Body of pancreas (tissue), 4 donors: ENCODE results near the gene CBFB. TPM values are rescaled to one million over a fixed set of nuclear protein-coding genes. Genes with fewer than 3 reads are reported as not detected.

Experiments used
- ATAC-seq: fragments of 150-250 bp; one replicate; pipeline ENCODE4 v1.9.1; 2016
- DNase-seq, 4 donors: peaks; one replicate each; pipeline ENCODE4 v3.0.0-alpha.2; 2019
- H3K27ac ChIP-seq, 4 donors: fragments of 200-600 bp; sonication (generic); 1 replicate in 3 of 4; 2 replicates in 1 of 4; pipeline versions ENCODE4 v1.5.1 to v1.6.1; 2016 to 2019; ENCODE audit warnings: mild to moderate bottlenecking in 1 of 4, mixed read lengths in 1 of 4, moderate library complexity in 1 of 4
- H3K27me3 ChIP-seq, 2 donors: fragments of 200-600 bp; sonication (generic); one replicate each; pipeline ENCODE4 v1.6.0; 2016; ENCODE audit warnings: mild to moderate bottlenecking in 1 of 2
- H3K36me3 ChIP-seq, 2 donors: fragments of 200-600 bp; sonication (generic); replicated peaks in 1 of 2; 2 replicates each; pipeline ENCODE4 v1.5.1; 2016; ENCODE audit warnings: low read depth in 2 of 2; ENCODE audit not compliant: insufficient read depth in 1 of 2
- H3K4me1 ChIP-seq: fragments of 200-600 bp; sonication (generic); one replicate; pipeline ENCODE4 v1.6.0; 2016
- H3K4me3 ChIP-seq, 2 donors: fragments of 200-600 bp; sonication (generic); 1 replicate in 1 of 2; 2 replicates in 1 of 2; pipeline ENCODE4 v1.5.1; 2016 to 2019
- H3K9me3 ChIP-seq, 3 donors: fragments of 200-600 bp; sonication (generic); 1 replicate in 2 of 3; 2 replicates in 1 of 3; pipeline ENCODE4 v1.5.1; 2016
- CTCF ChIP-seq, 7 experiments: fragments of 450-650 bp in 4 of 7; fragments of 200-600 bp in 3 of 7; sonication (generic) in 3 of 7; IDR thresholded peaks; one replicate each; pipeline ENCODE4 v1.5.1; 2016 to 2019; ENCODE audit warnings: antibody characterized with exemption in 7 of 7
- POLR2A ChIP-seq, 3 donors: fragments of 450-650 bp; IDR thresholded peaks; one replicate each; pipeline ENCODE4 v1.6.1; 2016; ENCODE audit warnings: antibody characterized with exemption in 3 of 3, mild to moderate bottlenecking in 2 of 3
- WGBS, 2 donors: methylation state at CpG; one replicate each; pipeline ENCODE4 v1.1.5; 2017; 5-methylcytosine and 5-hydroxymethylcytosine counted together
- intact Hi-C: fragments of 100-400 bp; cut with DNase I; formaldehyde crosslinking; loops from one replicate; pipeline ENCODE4 v1.15.1; 2023
- total RNA-seq, 2 donors: library from RNA; depleted of rRNA; stranded (reverse); fragments of >200 nt; gene quantifications; one replicate each; pipeline ENCODE4 v1.1.0, GENCODE V29; 2016

Gene CBFB
- total RNA-seq, 2 donors from 2014 or later, result 28.0 to 41.9 TPM

- H3K9me3 ChIP-seq, result no peaks in the 10 kb centered on the region
- H3K36me3 ChIP-seq, result no peaks in the 10 kb centered on the region
- H3K4me1 ChIP-seq, result peaks cover 24% of the 10 kb centered on the region
- no peaks in the 10 kb centered on the region for H3K27me3 ChIP-seq
- TF ChIP-seq CTCF (IDR thresholded peaks at IDR 0.05), result no peak
- no peak for TF ChIP-seq POLR2A (IDR thresholded peaks at IDR 0.05)
- no peak for DNase-seq
- 66 to 68% methylated on average over 4 of the region's 4 CpGs for WGBS, 2 donors
- no peak overlapping the region for H3K27ac ChIP-seq
- ATAC-seq, result no peak
- no peak overlapping the region for H3K4me3 ChIP-seq
- intact Hi-C loops, result no loop called here
Measured at GRCh38 chr16:67111951-67112444, 83.0 kb downstream of the CBFB start.

GRCh38 chr16:67112591-67113399 is 83.8 kb downstream of the CBFB start:
- no peak overlapping the region for H3K27ac ChIP-seq
- DNase-seq (no peak), ATAC-seq (no peak)
- no peaks in the 10 kb centered on the region for H3K9me3 ChIP-seq
- intact Hi-C loops, result no loop called here
- no peak overlapping the region for H3K4me3 ChIP-seq
- H3K27me3 ChIP-seq, result no peaks in the 10 kb centered on the region
- H3K36me3 ChIP-seq, result no peaks in the 10 kb centered on the region
- TF ChIP-seq POLR2A (IDR thresholded peaks at IDR 0.05), result no peak
- no peak for TF ChIP-seq CTCF (IDR thresholded peaks at IDR 0.05)
- 69 to 70% methylated on average over 4 of the region's 4 CpGs for WGBS, 2 donors
- H3K4me1 ChIP-seq, result peaks cover 24% of the 10 kb centered on the region

- H3K9me3 ChIP-seq, result no peaks in the 10 kb centered on the region
- ATAC-seq (no peak), DNase-seq (no peak)
- peaks cover 18% of the 10 kb centered on the region for H3K4me1 ChIP-seq
- 65% methylated on average over 2 of the region's 2 CpGs for WGBS, 2 donors
- H3K27ac ChIP-seq, result no peak overlapping the region
- intact Hi-C loops, result no loop called here
- H3K27me3 ChIP-seq, result no peaks in the 10 kb centered on the region
- no peak overlapping the region for H3K4me3 ChIP-seq
- no peaks in the 10 kb centered on the region for H3K36me3 ChIP-seq
- TF ChIP-seq CTCF (IDR thresholded peaks at IDR 0.05), result no peak
- TF ChIP-seq POLR2A (IDR thresholded peaks at IDR 0.05), result no peak
Measured at GRCh38 chr16:67114793-67115192, 85.8 kb downstream of the CBFB start.

GRCh38 chr16:67115639-67116038 is 86.7 kb downstream of the CBFB start:
- WGBS, 2 donors, result 81 to 82% methylated on average over 7 of the region's 7 CpGs
- no peak overlapping the region for H3K27ac ChIP-seq
- no peak for ATAC-seq
- DNase-seq, result no peak
- H3K36me3 ChIP-seq, result no peaks in the 10 kb centered on the region
- H3K9me3 ChIP-seq, result no peaks in the 10 kb centered on the region
- no peak overlapping the region for H3K4me3 ChIP-seq
- intact Hi-C loops, result no loop called here
- H3K4me1 ChIP-seq, result peaks cover 15% of the 10 kb centered on the region
- no peak for TF ChIP-seq CTCF (IDR thresholded peaks at IDR 0.05)
- TF ChIP-seq POLR2A (IDR thresholded peaks at IDR 0.05), result no peak
- no peaks in the 10 kb centered on the region for H3K27me3 ChIP-seq
